SJSA1 (cell line): ENCODE measurements around the gene BTG3. TPM values are rescaled to one million over a fixed set of nuclear protein-coding genes. Genes with fewer than 3 reads are reported as not detected.

Source experiments
- total RNA-seq: library from RNA; depleted of rRNA; stranded (reverse); fragments of >200 nt; shearing (Covaris generic); gene quantifications from 2 replicates; pipeline ENCODE4 v1.2.3, GENCODE V29; 2014; rRNA removed

BTG3 gene
- total RNA-seq, 1 experiment from 2014 or later, result 108 TPM

Other genes with a start within 250 kb of the BTG3 start
- 0.08 TPM in 1 of 2 replicates, not detected in the other for gene CXADR, start 99.9 kb downstream of the BTG3 start, total RNA-seq
- gene C21orf91, start 206.5 kb upstream of the BTG3 start, total RNA-seq, result 9.0 and 14.0 TPM in 2 replicates